ENCODE results near the gene BTBD19.

- TF ChIP-seq CBX1 (IDR thresholded peaks at IDR 0.05; ENCODE audit: low read depth) (no peak), ZBTB40 (IDR thresholded peaks at IDR 0.05) (no peak), ZBTB40 (CRISPR knock-in tag; IDR thresholded peaks at IDR 0.05) (no peak)
- TF ChIP-seq, protein P1, sequence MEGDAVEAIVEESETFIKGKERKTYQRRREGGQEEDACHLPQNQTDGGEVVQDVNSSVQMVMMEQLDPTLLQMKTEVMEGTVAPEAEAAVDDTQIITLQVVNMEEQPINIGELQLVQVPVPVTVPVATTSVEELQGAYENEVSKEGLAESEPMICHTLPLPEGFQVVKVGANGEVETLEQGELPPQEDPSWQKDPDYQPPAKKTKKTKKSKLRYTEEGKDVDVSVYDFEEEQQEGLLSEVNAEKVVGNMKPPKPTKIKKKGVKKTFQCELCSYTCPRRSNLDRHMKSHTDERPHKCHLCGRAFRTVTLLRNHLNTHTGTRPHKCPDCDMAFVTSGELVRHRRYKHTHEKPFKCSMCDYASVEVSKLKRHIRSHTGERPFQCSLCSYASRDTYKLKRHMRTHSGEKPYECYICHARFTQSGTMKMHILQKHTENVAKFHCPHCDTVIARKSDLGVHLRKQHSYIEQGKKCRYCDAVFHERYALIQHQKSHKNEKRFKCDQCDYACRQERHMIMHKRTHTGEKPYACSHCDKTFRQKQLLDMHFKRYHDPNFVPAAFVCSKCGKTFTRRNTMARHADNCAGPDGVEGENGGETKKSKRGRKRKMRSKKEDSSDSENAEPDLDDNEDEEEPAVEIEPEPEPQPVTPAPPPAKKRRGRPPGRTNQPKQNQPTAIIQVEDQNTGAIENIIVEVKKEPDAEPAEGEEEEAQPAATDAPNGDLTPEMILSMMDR (IDR thresholded peaks at IDR 0.05 in 2 of 3, conservative IDR thresholded peaks at IDR 0.05 in 1 of 3; ENCODE audit: insufficient read depth in 2 of 3, low read depth in 1 of 3, low read length in 3 of 3): no peak
Measured at GRCh38 chr1:44806704-44807363, 1.5 kb upstream of the BTBD19 start, which contains the start of gene DYNLT4.

All from K562 (cell line).